GM18867 (cell line): ENCODE results near the gene CAT.

Source experiments
- ATAC-seq: cut with Tn5 transposase; IDR thresholded peaks from one replicate; pipeline ENCODE4 v1.9.1; 2021; ENCODE audit warnings: mild to moderate bottlenecking, moderate library complexity; ENCODE audit not compliant: unreplicated experiment

CAT gene

GRCh38 chr11:34438529-34439507 lies at the start of gene CAT:
Gene CAT, plus strand, starts transcription at chr11:34438934. Its CDS starts 80 bp downstream, at chr11:34439014.
- peak; percentile 97 for ATAC-seq

GRCh38 chr11:34394771-34395300 lies 43.9 kb upstream of the CAT start:
- no peak for ATAC-seq

- no peak for ATAC-seq
These were observed 42.7 kb upstream of the CAT start for GRCh38 chr11:34395916-34396550.

- no peak for ATAC-seq
These were observed 41.6 kb upstream of the CAT start for GRCh38 chr11:34397120-34397519.

GRCh38 chr11:34397811-34398210 lies 40.9 kb upstream of the CAT start:
- ATAC-seq, result no peak

GRCh38 chr11:34403431-34403830 lies 35.3 kb upstream of the CAT start:
- no peak for ATAC-seq

GRCh38 chr11:34404280-34404679 lies 34.5 kb upstream of the CAT start:
- no peak for ATAC-seq

- peak; percentile 58 for ATAC-seq
These were observed 33.5 kb upstream of the CAT start for GRCh38 chr11:34405079-34405858.

GRCh38 chr11:34406413-34406812 lies 32.3 kb upstream of the CAT start:
- no peak for ATAC-seq

GRCh38 chr11:34407121-34407813 lies 31.5 kb upstream of the CAT start:
- no peak for ATAC-seq

GRCh38 chr11:34408580-34409172 lies 30.1 kb upstream of the CAT start:
- ATAC-seq, result no peak

- no peak for ATAC-seq
These were observed 27.6 kb upstream of the CAT start for GRCh38 chr11:34411111-34411510.

GRCh38 chr11:34411791-34412190 lies 26.9 kb upstream of the CAT start:
- ATAC-seq, result no peak

- ATAC-seq, result no peak
These were observed 25.5 kb upstream of the CAT start for GRCh38 chr11:34413263-34413662.

GRCh38 chr11:34415538-34415937 lies 23.2 kb upstream of the CAT start:
- ATAC-seq, result no peak

- no peak for ATAC-seq
These were observed 22.6 kb upstream of the CAT start for GRCh38 chr11:34416088-34416487.

- ATAC-seq, result no peak
These were observed 22.0 kb upstream of the CAT start for GRCh38 chr11:34416766-34417165.

GRCh38 chr11:34417202-34417601 lies 21.5 kb upstream of the CAT start:
- no peak for ATAC-seq

- no peak for ATAC-seq
These were observed 19.6 kb upstream of the CAT start for GRCh38 chr11:34419158-34419557.

GRCh38 chr11:34423300-34423699 lies 15.4 kb upstream of the CAT start:
- no peak for ATAC-seq
